ENCODE measurements around the gene CENPP.
A peak's percentile ranks its signal among the peaks of the same experiment; 100 is the strongest.

Gene CENPP

DNA sequence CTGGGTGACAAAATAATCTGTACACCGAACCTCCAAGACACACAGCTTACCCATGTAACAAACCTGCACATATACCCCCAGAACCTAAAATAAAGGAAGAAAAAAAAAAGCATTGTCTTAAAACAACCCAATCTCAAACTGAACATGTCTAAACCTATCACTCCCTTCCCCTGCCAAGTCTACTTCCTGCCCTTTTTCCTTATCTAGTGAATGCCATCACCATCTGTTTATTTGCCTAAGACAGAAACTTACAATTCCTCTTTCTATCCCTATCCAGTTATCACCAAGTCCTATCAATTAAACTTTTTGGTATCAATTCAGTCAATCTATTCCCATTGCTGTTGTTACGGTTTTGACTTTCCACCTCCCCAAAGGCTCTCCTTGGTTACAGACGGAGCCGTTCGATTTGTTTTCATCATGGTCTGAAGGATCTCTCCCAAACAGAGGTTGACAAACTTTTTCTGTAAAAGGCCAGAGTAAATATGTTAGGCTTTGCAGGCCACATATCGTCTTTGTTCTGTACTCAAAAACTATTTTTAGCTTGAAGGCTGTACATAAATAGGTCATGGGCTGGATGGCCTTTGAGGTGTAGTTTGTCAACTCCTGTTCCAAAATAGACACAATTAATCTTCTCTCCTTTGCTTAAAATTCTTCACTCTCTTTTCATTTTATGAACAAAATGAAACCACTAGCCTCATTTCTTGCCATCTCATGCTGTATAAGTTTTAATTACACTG is 12.7 kb upstream of the CENPP start:
- no peak for DNase-seq (ENCODE audit: extremely low read depth in 1 of 2, low read depth in 1 of 2)

DNA sequence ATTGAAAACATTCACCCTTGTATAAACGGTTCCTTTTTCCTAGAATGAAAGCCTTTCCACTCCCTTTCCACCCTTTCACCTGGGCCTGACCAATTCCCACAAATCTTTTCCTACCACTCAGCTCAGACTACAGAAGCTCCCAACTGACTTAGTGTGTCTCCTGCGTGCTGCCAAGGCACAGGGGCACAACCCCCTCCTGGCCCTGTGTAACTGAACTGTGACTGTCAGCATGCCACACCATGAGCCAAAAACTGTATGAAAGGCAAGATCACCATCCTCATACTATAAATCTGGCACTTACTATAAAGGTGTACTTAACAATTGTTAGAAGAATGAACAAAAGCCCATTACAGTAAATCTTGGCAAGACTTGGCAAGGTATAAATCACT is 12.1 kb upstream of the CENPP start:
- DNase-seq (ENCODE audit: extremely low read depth in 1 of 2, low read depth in 1 of 2): no peak

DNA sequence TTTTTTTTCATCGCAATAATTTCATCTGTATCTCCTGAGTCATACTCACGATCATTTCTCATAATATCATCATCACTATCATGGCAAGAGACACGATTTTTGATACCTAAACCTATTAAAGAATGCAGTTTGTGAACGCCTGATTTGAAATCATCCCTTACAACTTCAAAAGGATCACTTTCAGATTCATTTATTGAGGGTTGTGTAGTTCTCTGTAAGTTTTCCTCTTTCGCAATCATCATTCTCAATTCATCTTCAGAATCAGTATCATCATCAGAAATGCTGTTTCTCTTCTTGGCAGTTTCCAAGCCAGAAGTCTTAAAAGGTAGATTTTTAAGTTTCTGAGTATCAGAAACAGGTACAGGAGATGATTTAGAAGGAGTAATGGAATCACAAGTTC is 10.3 kb upstream of the CENPP start:
- DNase-seq (ENCODE audit: extremely low read depth in 1 of 2, low read depth in 1 of 2): no peak

DNA sequence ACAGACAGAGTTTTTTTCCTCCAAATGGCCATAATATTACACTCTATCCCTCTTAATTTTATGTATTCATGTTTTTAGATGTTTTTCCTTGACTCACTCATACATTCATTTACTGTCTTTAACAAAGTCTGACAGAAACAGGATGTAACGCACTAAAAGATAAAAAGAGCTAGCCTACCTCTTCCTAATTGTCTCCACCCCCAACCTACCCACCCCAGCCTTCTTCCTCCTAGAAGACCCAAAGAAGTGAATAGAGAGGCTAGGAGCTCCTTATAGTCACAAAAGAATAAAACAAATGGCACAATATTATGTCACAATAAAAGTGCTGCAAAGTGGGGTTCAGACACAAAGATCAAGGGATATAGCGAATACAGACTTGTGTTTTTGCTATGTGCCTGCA is 1.3 kb upstream of the CENPP start:
- no peak for DNase-seq (ENCODE audit: extremely low read depth in 1 of 2, low read depth in 1 of 2)

DNA sequence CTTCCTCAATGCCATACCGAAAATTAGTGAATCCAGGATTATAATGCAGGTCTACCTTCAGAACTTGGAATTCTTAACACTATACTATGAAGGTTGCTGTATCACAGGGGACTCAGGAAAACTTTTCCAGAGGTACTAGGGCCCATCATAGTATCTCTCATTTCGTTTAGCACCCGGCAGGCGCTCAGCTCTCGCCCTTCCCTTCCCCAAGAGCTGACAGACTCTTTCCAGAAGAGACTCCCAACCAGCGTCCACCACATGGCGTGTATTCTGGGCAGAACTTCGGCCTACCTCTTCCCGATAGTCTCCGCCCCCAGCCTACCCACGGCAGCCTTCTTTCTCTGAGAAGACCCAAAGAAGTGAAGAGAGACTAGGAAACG is 874 bp upstream of the CENPP start:
- DNase-seq (ENCODE audit: extremely low read depth in 1 of 2, low read depth in 1 of 2): peak in 1 of 2 donors; percentile 56

DNA sequence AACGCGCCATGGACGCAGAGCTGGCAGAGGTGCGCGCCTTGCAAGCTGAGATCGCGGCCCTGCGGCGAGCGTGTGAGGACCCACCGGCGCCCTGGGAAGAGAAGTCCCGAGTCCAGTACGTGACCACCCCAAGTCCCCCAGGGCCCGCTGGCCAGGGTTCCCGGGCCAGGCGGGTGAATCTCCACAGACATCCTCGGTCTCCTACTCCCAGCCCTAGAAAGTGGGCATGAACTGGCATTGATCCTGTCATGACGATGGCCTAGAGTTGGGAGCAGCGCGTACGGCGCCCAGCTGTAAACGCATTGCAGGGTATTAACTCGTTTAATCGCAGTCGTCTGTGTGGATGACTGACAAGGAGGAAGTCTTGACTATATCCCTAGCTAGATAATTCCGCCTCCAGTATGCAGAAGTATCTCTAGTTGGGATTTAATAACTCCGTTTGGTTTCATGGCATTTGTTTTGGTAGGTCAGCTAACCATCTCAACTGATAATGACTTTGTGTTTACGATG is 293 bp downstream of the CENPP start:
- DNase-seq (ENCODE audit: extremely low read depth in 1 of 2, low read depth in 1 of 2): no peak

DNA sequence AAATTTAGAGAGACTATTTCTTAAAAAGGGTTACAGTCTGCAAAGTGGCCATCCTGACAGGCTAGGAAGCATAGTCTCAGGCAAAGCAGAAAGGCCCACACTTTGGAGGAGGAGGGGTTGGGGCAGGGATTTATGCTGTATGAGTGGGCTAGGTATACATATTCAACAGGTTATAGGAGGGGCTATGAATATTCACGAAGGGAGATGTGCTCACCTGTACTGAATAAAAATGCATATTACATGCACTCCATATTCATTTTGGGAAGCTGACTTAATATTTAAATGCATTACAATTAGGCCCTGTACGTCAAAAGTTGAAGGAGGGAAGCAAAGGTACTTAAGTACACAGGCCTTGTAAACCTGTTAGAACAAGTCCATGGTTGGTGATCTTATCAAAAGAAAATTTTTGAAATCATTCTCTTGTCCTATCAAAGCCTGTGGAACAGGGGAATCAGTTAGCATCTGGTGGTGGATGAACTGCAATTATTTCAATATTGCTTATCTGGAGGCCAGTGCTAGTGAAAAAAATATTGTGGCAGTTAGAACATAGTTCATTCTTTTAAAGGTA is 1.6 kb downstream of the CENPP start:
- DNase-seq (ENCODE audit: extremely low read depth in 1 of 2, low read depth in 1 of 2): no peak

DNA sequence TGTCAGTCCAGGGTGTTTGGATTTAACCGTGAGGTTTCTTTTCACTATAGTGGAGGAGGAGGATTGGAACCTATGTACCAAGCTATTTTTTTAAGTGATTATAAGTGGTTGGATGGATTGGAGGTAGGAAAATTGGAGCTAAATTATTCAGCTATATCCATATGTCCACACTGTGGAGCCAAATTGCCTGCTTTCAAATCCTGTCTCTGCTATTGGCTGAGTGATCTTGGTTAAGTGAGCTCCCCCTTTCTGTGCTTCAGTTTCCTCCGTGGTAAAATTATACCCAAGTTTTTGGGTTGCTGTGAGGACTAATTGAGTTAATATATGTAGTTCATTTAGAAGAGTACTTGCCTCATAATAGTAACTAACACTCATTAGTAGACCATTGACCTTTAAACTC is 2.5 kb downstream of the CENPP start:
- DNase-seq (ENCODE audit: extremely low read depth in 1 of 2, low read depth in 1 of 2): no peak

DNA sequence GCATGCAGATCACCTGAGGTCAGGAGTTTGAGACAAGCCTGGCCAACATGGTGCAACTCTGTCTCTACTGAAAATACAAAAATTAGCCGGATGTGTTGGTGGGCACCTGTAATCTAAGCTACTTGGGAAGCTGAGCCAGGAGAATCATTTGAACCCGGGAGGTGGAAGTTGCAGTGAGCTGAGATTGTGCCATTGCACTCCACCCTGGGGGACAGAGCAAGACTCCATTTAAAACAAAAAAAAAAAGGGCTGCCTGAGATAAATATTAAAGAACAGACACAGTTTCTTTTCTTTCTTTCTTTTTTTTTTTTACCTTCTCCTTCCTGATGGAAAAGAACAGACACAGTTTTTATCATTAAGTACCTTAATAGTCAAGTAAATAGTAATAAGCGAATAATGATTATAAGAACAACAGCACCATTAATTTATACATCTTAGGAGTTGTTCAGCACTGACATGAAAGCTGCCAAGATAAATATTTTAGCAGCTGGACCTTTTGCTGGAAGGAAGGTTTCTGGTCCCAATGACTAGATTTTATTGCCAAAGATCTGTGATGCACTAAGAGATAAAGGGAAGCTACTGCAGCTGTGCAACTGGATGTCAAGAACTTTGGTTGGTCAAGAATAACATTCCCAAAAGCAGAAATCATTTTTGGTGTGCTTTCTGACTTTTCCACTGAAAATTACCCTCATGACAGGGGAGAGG is 7.0 kb downstream of the CENPP start:
- DNase-seq (ENCODE audit: extremely low read depth in 1 of 2, low read depth in 1 of 2): no peak

DNA sequence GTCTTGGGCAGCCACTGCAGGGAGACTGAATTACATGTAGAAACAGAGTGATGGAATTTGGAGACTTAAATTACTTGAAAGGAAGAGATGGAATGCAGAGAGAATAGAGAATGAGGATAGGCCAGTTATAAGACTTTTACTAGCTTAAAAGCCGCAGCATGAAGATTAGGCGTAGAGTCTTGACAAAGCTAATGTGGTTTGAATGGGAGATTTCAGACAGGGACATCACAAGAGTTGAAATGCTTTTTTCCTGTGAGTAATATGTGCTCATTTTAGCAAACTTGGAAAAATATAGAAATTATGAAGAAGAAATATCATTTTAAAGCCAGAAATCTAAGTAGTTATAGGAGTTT is 7.5 kb downstream of the CENPP start:
- DNase-seq (ENCODE audit: extremely low read depth in 1 of 2, low read depth in 1 of 2): no peak

DNA sequence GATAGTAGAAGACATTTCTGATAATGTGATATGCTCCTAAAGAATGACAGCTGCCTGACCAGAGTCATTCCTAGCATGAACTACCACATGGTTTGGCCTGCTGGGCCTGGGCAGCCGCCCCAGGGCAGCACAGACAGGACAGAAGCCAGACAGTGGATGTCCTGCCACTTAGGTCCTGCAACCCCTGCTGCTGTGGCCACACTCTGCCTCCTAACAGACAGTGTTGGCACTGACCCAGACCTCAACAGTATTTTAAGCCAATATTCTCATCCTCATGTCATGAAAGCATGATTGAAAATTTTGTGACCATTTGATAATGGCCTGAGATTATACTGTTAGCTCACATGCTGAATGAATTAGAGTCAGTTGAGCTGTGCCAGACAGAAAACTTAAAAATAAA is 15.8 kb downstream of the CENPP start:
- DNase-seq (ENCODE audit: extremely low read depth in 1 of 2, low read depth in 1 of 2): no peak

DNA sequence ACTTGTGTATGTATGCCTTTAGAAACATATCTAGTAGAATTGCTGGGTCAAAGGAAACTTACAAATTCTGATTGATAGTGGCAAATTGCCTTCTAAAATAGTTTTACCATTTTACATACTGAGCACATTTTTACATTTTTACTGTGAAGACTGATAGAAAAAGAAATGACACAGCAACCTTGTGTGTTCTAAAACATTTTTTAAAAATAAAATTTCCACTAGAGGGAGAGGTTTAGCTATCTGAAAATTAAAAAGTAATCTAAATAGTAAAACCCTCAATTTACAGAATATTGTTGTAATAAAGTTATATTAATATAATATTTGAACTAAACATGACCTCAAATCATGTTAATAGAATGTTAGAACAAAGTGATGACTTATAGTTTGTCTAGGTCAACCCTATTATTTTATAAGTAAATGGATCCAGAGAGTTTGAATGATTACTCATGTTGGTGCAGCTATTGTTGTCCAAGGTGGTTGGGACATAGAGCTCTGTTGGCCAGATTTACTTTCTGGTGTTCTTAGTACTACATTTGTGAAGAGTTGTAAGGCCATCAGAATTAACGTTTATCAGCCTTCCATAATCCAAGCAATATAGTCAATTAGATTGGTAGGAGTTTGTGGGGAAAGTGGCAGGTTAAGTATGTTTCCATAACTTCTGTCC is 17.2 kb downstream of the CENPP start:
- DNase-seq (ENCODE audit: extremely low read depth in 1 of 2, low read depth in 1 of 2): no peak

DNA sequence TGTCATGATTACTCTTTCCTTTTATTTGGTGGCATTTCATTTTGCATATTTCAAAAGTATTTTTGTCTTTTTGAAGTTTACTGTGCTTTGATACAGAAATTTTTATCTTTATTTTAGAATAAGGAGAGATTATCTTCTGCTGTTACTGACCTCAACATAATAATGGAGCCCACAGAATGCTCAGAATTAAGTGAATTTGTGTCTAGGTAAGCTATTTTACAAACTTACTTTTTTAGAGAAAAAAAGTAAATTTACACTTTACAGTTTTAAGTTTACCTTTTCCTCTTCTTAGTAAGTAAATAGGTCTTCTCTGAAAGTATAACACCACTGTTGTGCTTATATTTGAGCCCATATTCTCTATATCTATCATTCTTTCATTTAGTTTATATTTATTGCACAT is 19.8 kb downstream of the CENPP start:
- no peak for DNase-seq (ENCODE audit: extremely low read depth in 1 of 2, low read depth in 1 of 2)

DNA sequence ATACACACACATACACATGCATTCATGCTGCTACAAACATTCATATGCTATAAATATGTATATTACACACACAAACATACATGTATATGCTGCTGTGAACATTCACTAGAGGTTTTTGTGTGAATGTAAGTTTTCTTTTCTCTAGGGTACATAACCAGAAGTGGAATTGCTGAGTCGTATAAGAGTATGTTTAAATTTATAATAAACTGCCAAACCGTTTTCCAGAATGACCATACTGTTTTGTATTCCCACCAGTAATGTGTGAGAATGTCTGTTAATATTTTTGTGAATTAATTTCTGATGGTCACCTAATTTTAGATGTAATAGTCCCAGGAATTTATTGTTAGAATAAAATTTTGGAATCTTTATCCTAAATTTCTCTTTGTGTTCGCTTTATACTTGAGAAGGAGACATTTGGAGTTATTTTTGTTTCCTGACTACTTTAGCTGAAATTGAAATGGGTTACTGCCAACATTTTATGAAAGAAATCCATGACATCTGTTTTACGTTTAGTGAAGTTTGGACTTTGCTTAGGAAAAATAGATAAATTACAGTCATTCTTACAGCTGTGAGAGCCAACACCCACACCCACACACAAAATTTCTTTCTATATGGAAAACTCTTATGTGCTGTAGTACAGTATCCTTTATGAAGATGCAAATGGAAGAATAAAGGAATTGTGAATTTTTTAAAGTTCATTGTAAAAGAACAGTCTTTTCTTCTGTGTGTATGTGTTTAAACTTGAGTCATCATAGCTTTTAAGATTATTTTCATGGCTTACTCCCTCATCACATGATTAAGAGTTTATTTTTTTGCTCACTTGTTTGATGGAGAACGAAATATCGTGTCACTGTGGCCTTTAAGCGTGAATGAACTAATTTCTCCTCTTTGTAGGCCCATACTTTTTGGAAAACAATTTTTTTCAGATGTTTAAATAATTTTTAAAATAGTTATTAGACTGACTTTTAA is 24.3 kb downstream of the CENPP start:
- no peak for DNase-seq (ENCODE audit: extremely low read depth in 1 of 2, low read depth in 1 of 2)

DNA sequence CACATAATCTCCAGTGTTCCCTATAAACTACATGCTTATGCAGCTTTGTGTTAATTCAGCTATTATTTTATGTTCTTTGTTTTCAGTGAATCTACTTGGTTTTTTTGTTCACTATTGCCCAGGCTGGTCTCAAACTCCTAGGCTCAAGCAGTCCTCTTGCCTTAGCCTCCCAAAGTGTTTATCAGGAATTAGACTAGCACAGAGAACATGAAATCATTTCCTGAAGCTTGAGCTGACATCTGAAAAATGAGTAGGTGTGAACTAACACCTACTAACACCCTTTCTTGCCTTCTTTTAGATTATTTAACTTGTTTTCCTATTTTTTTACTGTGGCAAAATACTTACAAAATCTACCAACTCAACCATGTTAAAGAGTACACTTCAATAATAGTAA is 25.0 kb downstream of the CENPP start:
- DNase-seq (ENCODE audit: extremely low read depth in 1 of 2, low read depth in 1 of 2): no peak

DNA sequence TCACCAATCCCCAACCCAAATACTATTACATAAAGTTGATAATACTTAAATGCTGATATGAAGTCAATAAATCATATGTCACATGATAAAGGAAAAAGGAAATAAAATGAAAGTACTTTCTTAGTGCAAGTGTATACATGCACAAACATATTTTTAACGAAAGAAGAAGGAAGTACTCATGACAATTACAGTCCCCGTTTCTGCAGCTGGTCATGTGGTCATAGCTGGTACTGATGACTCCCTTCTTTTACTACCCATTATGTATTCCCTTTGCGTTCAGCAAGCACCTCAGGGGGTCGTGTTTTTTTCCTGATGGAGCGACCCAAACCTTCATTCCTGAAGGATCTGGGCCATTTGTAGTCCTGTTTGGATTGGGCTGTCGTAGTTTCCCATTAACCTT is 27.3 kb downstream of the CENPP start:
- DNase-seq (ENCODE audit: extremely low read depth in 1 of 2, low read depth in 1 of 2): no peak

DNA sequence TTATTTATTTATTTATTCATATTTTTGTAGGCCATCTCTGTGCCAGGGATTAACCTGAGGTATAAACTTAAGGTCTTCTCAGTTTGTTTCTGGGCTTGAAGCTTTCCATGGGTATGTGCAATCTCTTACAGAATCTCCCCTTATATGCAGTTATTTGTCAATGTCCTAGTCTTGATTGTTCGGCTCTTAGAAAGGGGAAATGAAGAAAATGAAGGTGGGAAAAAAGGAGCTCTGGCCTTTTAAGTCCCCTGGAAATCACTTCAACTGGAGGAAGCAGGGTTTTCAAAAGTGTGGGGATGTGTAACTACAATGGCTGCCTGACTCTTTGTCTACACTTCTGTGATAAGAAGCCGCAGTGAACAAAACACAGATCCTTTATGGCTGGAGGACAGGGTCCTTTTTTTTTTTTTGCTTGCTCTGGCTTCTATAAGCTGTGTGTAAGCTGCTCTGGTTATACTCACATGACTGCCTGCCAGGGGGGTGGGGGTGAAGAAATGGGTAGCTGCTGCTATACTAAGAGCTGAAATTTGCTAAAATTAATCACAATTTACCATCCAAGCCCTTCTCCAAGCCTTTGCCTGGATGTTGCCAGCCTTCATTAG is 33.7 kb downstream of the CENPP start:
- DNase-seq (ENCODE audit: extremely low read depth in 1 of 2, low read depth in 1 of 2): no peak

DNA sequence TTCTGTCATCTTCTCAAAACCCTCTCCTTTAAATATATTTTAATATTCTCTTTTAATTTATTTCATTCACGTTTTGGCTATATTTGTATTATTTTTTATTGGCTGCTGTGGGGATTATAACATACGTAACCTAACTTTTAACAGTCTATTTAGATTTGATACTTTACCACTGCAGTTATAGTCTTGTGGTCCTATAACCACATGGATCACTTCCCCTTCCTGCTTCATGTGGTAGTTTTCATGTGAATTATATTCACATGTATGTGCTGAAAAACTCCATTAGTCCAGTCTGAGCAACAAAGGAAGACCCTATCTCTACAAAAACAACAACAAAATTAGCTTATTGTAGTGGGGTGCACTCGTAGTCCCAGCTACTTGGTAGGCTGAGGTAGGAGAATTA is 34.3 kb downstream of the CENPP start:
- DNase-seq (ENCODE audit: extremely low read depth in 1 of 2, low read depth in 1 of 2): no peak

DNA sequence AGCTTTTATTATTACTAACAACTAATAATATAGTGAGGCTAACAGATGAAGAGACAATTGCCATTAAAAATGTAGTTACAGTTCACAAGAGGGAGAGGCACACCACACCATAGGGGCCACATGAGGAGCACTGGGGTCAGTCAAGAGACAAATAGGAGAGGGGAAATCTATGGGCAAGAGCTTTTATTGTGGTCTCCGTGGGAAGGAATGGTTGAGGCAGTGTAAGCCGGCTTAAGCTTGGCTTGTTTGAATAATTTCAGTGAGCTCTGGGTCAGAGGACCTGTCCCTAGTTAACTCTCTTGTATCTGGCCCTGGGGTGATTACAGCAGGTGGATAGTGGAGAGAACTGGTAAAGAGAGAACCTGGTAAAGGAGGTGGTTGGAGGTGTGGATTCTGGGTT is 43.3 kb downstream of the CENPP start:
- DNase-seq (ENCODE audit: extremely low read depth in 1 of 2, low read depth in 1 of 2): no peak

DNA sequence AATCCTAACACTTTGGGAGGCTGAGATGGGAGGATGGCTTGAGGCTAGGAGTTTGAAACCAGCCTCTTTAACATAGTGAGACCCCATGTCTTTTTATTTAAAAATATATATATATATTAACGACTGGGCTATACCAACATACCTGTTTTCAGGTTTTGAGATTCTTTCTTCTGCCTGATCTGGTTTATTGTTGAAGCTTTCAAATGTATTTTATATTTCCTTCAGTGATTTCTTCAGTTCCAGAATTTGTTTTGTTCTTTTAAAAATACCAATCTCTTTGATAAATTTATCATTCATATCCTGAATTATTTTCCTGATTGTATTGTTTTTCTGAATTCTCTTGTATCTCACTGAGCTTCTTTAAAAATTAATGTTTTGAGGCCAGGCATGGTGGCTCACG is 47.4 kb downstream of the CENPP start:
- DNase-seq (ENCODE audit: extremely low read depth in 1 of 2, low read depth in 1 of 2): no peak
